Measurements from ENCODE around the gene DLGAP1. TPM values are rescaled to one million over a fixed set of nuclear protein-coding genes. Genes with fewer than 3 reads are reported as not detected.

DLGAP1 gene
- total RNA-seq, 1 donor from 2014 or later, result 0.05 TPM

DNA sequence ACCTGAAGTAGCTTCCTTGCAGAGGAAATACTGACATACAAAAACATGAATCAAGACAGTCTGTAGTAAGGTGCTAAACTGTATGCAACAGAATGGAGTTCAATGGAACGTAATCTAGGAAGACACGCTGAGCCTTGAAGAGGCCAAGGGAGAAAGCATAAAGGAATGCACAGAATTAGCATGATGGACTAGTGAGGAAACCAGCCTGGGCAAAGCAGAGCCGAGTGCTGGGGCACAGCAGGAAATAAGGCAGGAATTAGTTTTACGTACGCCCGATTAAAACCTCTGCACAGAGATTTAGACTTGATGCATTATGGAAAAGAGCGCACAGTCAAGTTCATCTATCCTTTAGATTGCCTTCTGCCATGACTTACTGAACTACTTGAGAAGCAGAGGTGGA, 200.3 kb downstream of the DLGAP1 start:
- Histone ChIP-seq H3K36me3 (no peaks in the 10 kb centered on the region), H3K9me3 (replicated peaks) (no peaks in the 10 kb centered on the region), H3K27me3 (ENCODE audit: low read depth) (no peaks in the 10 kb centered on the region), H3K27ac (replicated peaks) (no peak overlapping the region), H3K4me3 (no peak overlapping the region), H3K4me1 (no peaks in the 10 kb centered on the region)
- DNase-seq, result no peak
- TF ChIP-seq, protein P1, sequence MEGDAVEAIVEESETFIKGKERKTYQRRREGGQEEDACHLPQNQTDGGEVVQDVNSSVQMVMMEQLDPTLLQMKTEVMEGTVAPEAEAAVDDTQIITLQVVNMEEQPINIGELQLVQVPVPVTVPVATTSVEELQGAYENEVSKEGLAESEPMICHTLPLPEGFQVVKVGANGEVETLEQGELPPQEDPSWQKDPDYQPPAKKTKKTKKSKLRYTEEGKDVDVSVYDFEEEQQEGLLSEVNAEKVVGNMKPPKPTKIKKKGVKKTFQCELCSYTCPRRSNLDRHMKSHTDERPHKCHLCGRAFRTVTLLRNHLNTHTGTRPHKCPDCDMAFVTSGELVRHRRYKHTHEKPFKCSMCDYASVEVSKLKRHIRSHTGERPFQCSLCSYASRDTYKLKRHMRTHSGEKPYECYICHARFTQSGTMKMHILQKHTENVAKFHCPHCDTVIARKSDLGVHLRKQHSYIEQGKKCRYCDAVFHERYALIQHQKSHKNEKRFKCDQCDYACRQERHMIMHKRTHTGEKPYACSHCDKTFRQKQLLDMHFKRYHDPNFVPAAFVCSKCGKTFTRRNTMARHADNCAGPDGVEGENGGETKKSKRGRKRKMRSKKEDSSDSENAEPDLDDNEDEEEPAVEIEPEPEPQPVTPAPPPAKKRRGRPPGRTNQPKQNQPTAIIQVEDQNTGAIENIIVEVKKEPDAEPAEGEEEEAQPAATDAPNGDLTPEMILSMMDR (IDR thresholded peaks at IDR 0.05; ENCODE audit: borderline replicate concordance), result no peak
- intact Hi-C loops (cut with micrococcal nuclease), result no loop called here

DNA sequence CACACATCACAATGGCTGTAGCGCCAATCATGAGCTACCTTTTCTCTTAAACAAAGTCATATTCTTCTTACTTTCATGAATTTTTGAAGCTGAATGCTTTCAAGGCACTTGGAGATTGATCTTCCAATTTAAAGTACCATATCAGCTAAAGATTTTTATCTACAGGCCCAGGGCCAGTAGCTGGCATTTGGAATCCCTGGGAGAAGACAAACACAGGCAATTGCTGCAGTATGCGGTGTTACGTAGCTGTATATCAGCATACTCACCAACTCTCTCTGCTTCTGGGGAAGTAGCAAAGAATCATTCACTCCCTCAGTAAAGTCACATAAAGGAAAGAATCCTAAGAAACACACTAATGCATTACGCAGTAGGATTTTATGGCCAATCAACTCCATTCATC, 202.3 kb downstream of the DLGAP1 start:
- H3K27ac ChIP-seq (replicated peaks), result no peak overlapping the region
- no peaks in the 10 kb centered on the region for H3K9me3 ChIP-seq (replicated peaks)
- intact Hi-C loops (cut with micrococcal nuclease), result no loop called here
- TF ChIP-seq, protein P1 (IDR thresholded peaks at IDR 0.05; ENCODE audit: borderline replicate concordance), result no peak
- H3K36me3 ChIP-seq, result no peaks in the 10 kb centered on the region
- H3K27me3 ChIP-seq (ENCODE audit: low read depth), result no peaks in the 10 kb centered on the region
- no peaks in the 10 kb centered on the region for H3K4me1 ChIP-seq
- DNase-seq, result no peak
- H3K4me3 ChIP-seq, result no peak overlapping the region

DNA sequence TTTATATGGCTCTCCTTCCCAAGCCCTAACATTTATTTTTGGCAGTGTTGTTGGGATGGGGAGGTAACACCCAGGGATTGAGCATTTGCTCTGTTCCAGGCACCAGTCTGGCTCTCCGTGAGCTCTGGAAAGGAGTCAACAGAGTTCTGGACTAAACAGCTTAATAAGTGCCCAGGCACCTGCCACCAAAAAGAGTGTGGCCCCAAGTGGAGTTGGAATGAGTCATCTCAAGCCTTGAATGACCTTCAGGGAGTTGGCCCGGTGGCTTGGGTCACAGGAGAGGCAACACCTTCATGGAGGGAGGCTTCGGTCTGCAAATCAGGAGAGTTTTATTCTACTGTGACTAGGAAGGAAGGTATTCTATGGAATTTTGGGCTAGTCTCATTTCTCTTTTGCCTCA, 203.2 kb downstream of the DLGAP1 start:
- H3K36me3 ChIP-seq, result no peaks in the 10 kb centered on the region
- H3K27ac ChIP-seq (replicated peaks), result no peak overlapping the region
- H3K4me3 ChIP-seq, result no peak overlapping the region
- DNase-seq, result no peak
- TF ChIP-seq, protein P1 (IDR thresholded peaks at IDR 0.05; ENCODE audit: borderline replicate concordance), result no peak
- no peaks in the 10 kb centered on the region for H3K27me3 ChIP-seq (ENCODE audit: low read depth)
- no peaks in the 10 kb centered on the region for H3K9me3 ChIP-seq (replicated peaks)
- no peaks in the 10 kb centered on the region for H3K4me1 ChIP-seq
- intact Hi-C loops (cut with micrococcal nuclease), result no loop called here

DNA sequence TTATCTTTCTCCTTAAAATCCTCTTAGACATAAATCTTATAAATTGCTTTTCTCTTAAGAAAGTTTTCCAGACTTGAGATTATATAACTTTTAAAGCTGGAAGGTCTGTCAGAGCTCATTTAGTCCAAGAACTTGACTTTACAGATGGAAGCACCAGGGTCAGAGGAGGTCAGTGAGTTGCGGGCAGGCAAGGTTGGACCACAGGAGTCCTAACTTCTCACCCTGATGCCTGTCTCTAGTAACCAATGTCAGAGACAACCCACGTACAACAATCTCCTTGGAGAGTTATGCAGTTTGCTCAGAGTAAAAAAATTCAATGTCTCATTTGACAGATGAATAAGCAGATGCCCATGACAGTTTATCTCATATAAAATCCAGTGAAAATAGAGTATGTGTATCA, 203.9 kb downstream of the DLGAP1 start:
- Histone ChIP-seq H3K9me3 (replicated peaks) (no peaks in the 10 kb centered on the region), H3K27ac (replicated peaks) (no peak overlapping the region), H3K4me1 (no peaks in the 10 kb centered on the region), H3K4me3 (no peak overlapping the region), H3K27me3 (ENCODE audit: low read depth) (no peaks in the 10 kb centered on the region), H3K36me3 (no peaks in the 10 kb centered on the region)
- intact Hi-C loops (cut with micrococcal nuclease), result no loop called here
- no peak for DNase-seq
- TF ChIP-seq, protein P1 (IDR thresholded peaks at IDR 0.05; ENCODE audit: borderline replicate concordance), result no peak

DNA sequence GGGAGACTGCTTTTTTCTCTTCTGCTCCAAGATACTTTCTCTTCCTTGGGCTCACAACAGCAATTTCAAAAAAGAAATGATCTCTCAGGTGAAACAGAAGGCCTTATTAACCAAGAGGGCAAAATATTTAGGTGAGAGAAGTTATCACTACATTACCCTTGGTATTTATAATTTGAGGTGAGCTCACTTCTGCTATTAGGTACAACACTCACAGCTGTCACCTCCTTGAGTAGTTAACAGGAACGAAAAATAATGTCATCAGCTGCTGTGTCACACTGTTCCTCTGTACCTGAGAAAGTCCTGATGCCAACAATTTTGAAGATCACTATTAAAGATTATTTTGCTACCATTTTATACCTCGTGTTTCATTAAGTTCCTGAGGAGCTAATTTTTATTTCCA, 205.0 kb downstream of the DLGAP1 start:
- Histone ChIP-seq H3K9me3 (replicated peaks) (no peaks in the 10 kb centered on the region), H3K4me1 (no peaks in the 10 kb centered on the region), H3K4me3 (no peak overlapping the region), H3K36me3 (no peaks in the 10 kb centered on the region), H3K27me3 (ENCODE audit: low read depth) (no peaks in the 10 kb centered on the region), H3K27ac (replicated peaks) (no peak overlapping the region)
- intact Hi-C loops (cut with micrococcal nuclease), result no loop called here
- DNase-seq, result no peak
- TF ChIP-seq, protein P1 (IDR thresholded peaks at IDR 0.05; ENCODE audit: borderline replicate concordance), result no peak

DNA sequence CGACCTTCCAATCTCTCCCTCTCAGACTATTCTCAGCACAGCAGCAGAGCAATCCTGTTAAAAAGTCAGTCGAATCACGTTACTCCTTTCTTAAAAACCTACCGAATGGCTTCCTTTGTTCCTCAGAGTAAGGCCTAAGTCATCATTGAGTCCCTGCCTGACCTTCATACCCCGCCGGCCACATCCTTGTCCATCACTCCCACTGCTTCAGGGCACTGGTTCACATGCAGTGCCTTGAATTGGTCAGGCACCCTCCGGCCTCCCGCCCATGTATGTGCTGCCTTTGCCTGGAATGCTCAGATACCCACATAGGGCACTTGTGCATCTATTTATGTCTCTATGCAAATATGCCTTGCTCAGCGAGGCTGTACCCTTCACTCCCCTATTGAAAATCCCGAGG, 206.4 kb downstream of the DLGAP1 start:
- intact Hi-C loops (cut with micrococcal nuclease), result no loop called here
- DNase-seq, result no peak
- H3K36me3 ChIP-seq, result no peaks in the 10 kb centered on the region
- no peaks in the 10 kb centered on the region for H3K4me1 ChIP-seq
- no peaks in the 10 kb centered on the region for H3K27me3 ChIP-seq (ENCODE audit: low read depth)
- H3K27ac ChIP-seq (replicated peaks), result no peak overlapping the region
- no peaks in the 10 kb centered on the region for H3K9me3 ChIP-seq (replicated peaks)
- H3K4me3 ChIP-seq, result no peak overlapping the region
- TF ChIP-seq, protein P1 (IDR thresholded peaks at IDR 0.05; ENCODE audit: borderline replicate concordance), result no peak
